WTC11 (cell line): Measurements from ENCODE around the gene OSBPL6. TPM values are rescaled to one million over a fixed set of nuclear protein-coding genes. Genes with fewer than 3 reads are reported as not detected.

Experiments
- ATAC-seq: fragments of 200-7000 bp; cut with Tn5 transposase; 2 replicates; pipeline ENCODE4 v1.10.0; 2021; ENCODE audit warnings: mild to moderate bottlenecking, moderate library complexity
- CTCF ChIA-PET: fragments of 300-600 bp; sonication (Branson Sonifier 250); formaldehyde crosslinking; loops from one replicate; lab custom pipeline; 2021; ENCODE audit warnings: antibody characterized with exemption; lab: Charles Lee
- POLR2A ChIA-PET: fragments of 350-600 bp; sonication (Branson Sonifier 250); formaldehyde crosslinking; loops from one replicate; lab custom pipeline; 2021; ENCODE audit warnings: antibody characterized with exemption; lab: Charles Lee
- DNase-seq: peaks from one replicate; pipeline ENCODE4 v3.0.0; 2021; ENCODE audit warnings: low spot score
- H3K27ac Mint-ChIP-seq: 2 replicates; pipeline ENCODE4 v1.8.0; 2021; ENCODE audit warnings: mixed read lengths
- H3K27me3 Mint-ChIP-seq: 2 replicates; pipeline ENCODE4 v1.8.0; 2021; ENCODE audit warnings: low read depth, mild to moderate bottlenecking, moderate library complexity, mixed read lengths
- H3K36me3 Mint-ChIP-seq: 2 replicates; pipeline ENCODE4 v1.8.0; 2021; ENCODE audit warnings: mixed read lengths
- H3K4me1 Mint-ChIP-seq: 2 replicates; pipeline ENCODE4 v1.8.0; 2022; ENCODE audit warnings: mixed read lengths
- H3K4me3 Mint-ChIP-seq: 2 replicates; pipeline ENCODE4 v1.8.0; 2021; ENCODE audit warnings: mild to moderate bottlenecking, moderate library complexity, mixed read lengths
- H3K9me3 Mint-ChIP-seq: 2 replicates; pipeline ENCODE4 v1.8.0; 2021; ENCODE audit warnings: mixed read lengths
- ATF1 ChIP-seq: sonication (generic); formaldehyde crosslinking; IDR thresholded peaks from 2 replicates; pipeline ENCODE4 v1.8.1; 2023; ENCODE audit warnings: mild to moderate bottlenecking, moderate library complexity, missing genetic modification reagents
- CBFB ChIP-seq: sonication (generic); formaldehyde crosslinking; IDR thresholded peaks from 2 replicates; pipeline ENCODE4 v1.8.1; 2022; ENCODE audit warnings: mild to moderate bottlenecking, low read depth, missing genetic modification reagents
- ETV6 ChIP-seq: sonication (generic); formaldehyde crosslinking; IDR thresholded peaks from 2 replicates; pipeline ENCODE4 v1.8.1; 2022; ENCODE audit warnings: mild to moderate bottlenecking, missing genetic modification reagents
- FOXK1 ChIP-seq: sonication (generic); formaldehyde crosslinking; IDR thresholded peaks from 2 replicates; pipeline ENCODE4 v1.8.0; 2022; ENCODE audit warnings: mild to moderate bottlenecking, moderate library complexity, missing genetic modification reagents
- FOXP4 ChIP-seq: sonication (generic); formaldehyde crosslinking; IDR thresholded peaks from 2 replicates; pipeline ENCODE4 v1.8.0; 2022; ENCODE audit warnings: mild to moderate bottlenecking, missing genetic modification reagents
- GRHL2 ChIP-seq: fragments of 250-450 bp; sonication (Bioruptor Pico); IDR thresholded peaks from 2 replicates; pipeline ENCODE4 v1.8.0; 2022; ENCODE audit warnings: mild to moderate bottlenecking, moderate library complexity; ENCODE audit not compliant: insufficient replicate concordance, severe bottlenecking
- GTF2I ChIP-seq: fragments of 250-450 bp; sonication (Bioruptor Pico); conservative IDR thresholded peaks from 2 replicates; pipeline ENCODE4 v1.4.0; 2021; ENCODE audit warnings: mild to moderate bottlenecking
- HMGA2 ChIP-seq: fragments of 250-450 bp; sonication (Bioruptor Pico); IDR thresholded peaks from 2 replicates; pipeline ENCODE4 v1.4.0; 2021; ENCODE audit warnings: mild to moderate bottlenecking, moderate library complexity
- MLX ChIP-seq: sonication (generic); formaldehyde crosslinking; IDR thresholded peaks from 2 replicates; pipeline ENCODE4 v1.8.1; 2023; ENCODE audit warnings: mild to moderate bottlenecking, missing genetic modification reagents, moderate library complexity
- MXD4 ChIP-seq: fragments of 250-450 bp; sonication (Bioruptor Pico); IDR thresholded peaks from 2 replicates; pipeline ENCODE4 v1.8.0; 2021; ENCODE audit warnings: mild to moderate bottlenecking, moderate library complexity, borderline replicate concordance
- NFATC4 ChIP-seq: fragments of 250-450 bp; sonication (Bioruptor Pico); IDR thresholded peaks from 2 replicates; pipeline ENCODE4 v1.9.0; 2021; ENCODE audit warnings: mild to moderate bottlenecking
- NFYB ChIP-seq: sonication (generic); formaldehyde crosslinking; conservative IDR thresholded peaks from 2 replicates; pipeline ENCODE4 v1.8.0; 2022; ENCODE audit warnings: low read depth, missing genetic modification reagents
- OVOL2 ChIP-seq: fragments of 250-450 bp; sonication (Bioruptor Pico); IDR thresholded peaks from 2 replicates; pipeline ENCODE4 v1.9.0; 2021; ENCODE audit warnings: mild to moderate bottlenecking, borderline replicate concordance
- RELA ChIP-seq: sonication (generic); formaldehyde crosslinking; IDR thresholded peaks from 2 replicates; pipeline ENCODE4 v1.8.1; 2022; ENCODE audit warnings: missing genetic modification reagents, mild to moderate bottlenecking, borderline replicate concordance
- ZNF263 ChIP-seq: sonication (generic); formaldehyde crosslinking; IDR thresholded peaks from 2 replicates; pipeline ENCODE4 v1.8.1; 2022; ENCODE audit warnings: low read depth, mild to moderate bottlenecking, moderate library complexity, missing genetic modification reagents
- ZNF281 ChIP-seq: sonication (generic); formaldehyde crosslinking; IDR thresholded peaks from 2 replicates; pipeline ENCODE4 v1.8.0; 2023; ENCODE audit warnings: mild to moderate bottlenecking, missing genetic modification reagents
- ZNF512 ChIP-seq: sonication (generic); formaldehyde crosslinking; IDR thresholded peaks from 2 replicates; pipeline ENCODE4 v1.8.1; 2022; ENCODE audit warnings: missing genetic modification reagents, borderline replicate concordance
- total RNA-seq: library from RNA; stranded (reverse); gene quantifications from 3 replicates; pipeline ENCODE4 v1.2.3, GENCODE V29; 2021

OSBPL6 gene
- total RNA-seq, 1 experiment from 2014 or later = 9.2 TPM

- H3K4me1 Mint-ChIP-seq = peaks cover 15% of the 10 kb centered on the region
- TF ChIP-seq NFYB (no peak), FOXP4 (CRISPR knock-in tag) (no peak), GTF2I (no peak), ETV6 (CRISPR knock-in tag) (no peak), ATF1 (CRISPR knock-in tag) (no peak), HMGA2 (CRISPR knock-in tag) (no peak), NFATC4 (CRISPR knock-in tag) (no peak), ZNF263 (CRISPR knock-in tag) (no peak), FOXK1 (CRISPR knock-in tag) (no peak), RELA (CRISPR knock-in tag) (no peak), ZNF281 (CRISPR knock-in tag) (no peak)
- H3K4me3 Mint-ChIP-seq = no peak overlapping the region
- no peak for DNase-seq
- POLR2A ChIA-PET = no interaction called here
- CTCF ChIA-PET = interaction anchor here (0.9 kb wide), 1 partner anchor 9 kb away, joined by 3 read pairs; no protein-coding TSS in a partner anchor
- no peaks in the 10 kb centered on the region for H3K27me3 Mint-ChIP-seq
- no peak for ATAC-seq
- no peaks in the 10 kb centered on the region for H3K36me3 Mint-ChIP-seq
- no peaks in the 10 kb centered on the region for H3K9me3 Mint-ChIP-seq
- H3K27ac Mint-ChIP-seq = no peak overlapping the region
Measured at GRCh38 chr2:178247250-178247649, 52.9 kb downstream of the OSBPL6 start.

- ChIA-PET POLR2A (no interaction called here), CTCF (no interaction called here)
- ATAC-seq (no peak), DNase-seq (no peak)
- Mint-ChIP-seq H3K9me3 (no peaks in the 10 kb centered on the region), H3K36me3 (no peaks in the 10 kb centered on the region), H3K27me3 (no peaks in the 10 kb centered on the region), H3K4me1 (peaks cover 17% of the 10 kb centered on the region), H3K27ac (no peak overlapping the region), H3K4me3 (no peak overlapping the region)
- TF ChIP-seq CBFB (CRISPR knock-in tag) (no peak), ZNF512 (CRISPR knock-in tag) (no peak), MLX (CRISPR knock-in tag) (no peak), MXD4 (CRISPR knock-in tag) (no peak), OVOL2 (CRISPR knock-in tag) (no peak), GRHL2 (no peak)
Measured at GRCh38 chr2:178250429-178250828, 56.1 kb downstream of the OSBPL6 start.
